NOMO-1 (cell line): ENCODE data around the gene KNL1.
"Not testable (repeated sequence)": the region's sequence is repeated elsewhere in the genome, so short reads cannot be mapped to it uniquely, and the experiment has no call there.

Experiments used
- DNase-seq, 2 experiments: peaks; one replicate each; lab custom pipeline; 2025; ENCODE audit not compliant: unreplicated experiment in 2 of 2; lab: John Stamatoyannopoulos, UW

The KNL1 gene

DNA sequence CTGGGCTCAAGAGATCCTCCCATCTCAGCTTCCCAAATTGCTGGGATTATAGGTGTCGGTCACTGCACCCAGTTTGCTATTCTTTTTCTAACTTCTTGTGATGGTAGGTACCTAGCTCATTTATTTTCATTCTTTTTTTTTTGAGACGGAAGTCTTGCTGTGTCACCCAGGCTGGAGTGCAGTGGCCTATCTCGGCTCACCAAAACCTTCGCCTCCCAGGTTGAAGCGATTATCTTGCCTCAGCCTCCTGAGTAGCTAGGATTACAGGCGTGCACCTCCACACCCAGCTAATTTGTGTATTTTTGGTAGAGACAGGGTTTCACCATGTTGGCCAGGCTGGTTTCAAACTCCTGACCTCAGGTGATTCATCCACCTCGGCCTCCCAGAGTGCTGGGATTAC is 70.9 kb downstream of the KNL1 start:
- DNase-seq = no peak

DNA sequence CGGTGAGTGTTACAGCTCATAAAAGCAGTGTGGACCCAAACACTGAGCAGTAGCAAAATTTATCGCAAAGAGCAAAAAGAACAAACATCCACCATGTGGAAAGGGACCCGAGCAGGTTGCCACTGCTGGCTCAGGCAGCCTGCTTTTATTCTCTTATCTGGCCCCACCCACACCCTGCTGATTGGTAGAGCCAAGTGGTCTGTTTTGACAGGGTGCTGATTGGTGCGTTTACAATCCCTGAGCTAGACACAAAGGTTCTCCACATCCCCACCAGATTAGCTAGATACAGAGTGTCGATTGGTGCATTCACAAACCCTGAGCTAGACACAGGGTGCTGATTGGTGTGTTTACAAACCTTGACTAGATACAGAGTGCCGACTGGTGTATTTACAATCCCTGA is 82.2 kb downstream of the KNL1 start:
- DNase-seq = not testable (repeated sequence)

DNA sequence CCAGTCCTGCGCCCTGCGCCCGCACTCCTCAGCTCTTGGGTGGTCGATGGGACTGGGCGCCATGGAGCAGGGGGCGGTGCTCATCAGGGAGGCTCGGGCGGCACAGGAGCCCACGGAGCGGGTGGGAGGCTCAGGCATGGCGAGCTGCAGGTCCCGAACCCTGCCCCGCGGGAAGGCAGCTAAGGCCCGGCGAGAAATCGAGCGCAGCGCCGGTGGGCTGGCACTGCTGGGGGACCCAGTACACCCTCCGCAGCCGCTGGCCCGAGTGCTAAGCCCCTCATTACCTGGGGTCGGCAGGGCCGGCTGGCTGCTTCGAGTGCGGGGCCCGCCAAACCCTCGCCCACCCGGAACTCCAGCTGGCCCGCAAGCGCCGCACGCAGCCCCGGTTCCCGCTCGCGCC is 82.9 kb downstream of the KNL1 start:
- not testable (repeated sequence) for DNase-seq

DNA sequence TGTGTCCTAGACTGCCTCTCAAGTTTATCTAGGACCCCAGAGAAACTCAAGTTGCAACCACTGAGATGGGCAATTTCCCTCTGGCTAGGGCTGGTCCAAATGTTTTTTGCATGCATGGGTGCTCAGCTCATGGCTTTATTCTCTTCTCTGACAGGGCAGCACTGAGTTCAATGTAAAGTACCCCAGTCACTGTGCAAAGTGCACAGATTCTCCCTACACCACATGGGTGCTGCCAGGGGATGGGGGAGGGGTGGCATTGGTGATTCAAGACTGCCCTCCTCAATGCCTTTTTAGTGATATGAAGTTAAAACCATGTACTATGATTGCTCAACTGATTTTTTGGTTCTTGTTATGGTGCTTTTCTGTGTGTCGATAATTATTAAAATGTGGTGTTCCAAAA is 86.1 kb downstream of the KNL1 start:
- no peak for DNase-seq

DNA sequence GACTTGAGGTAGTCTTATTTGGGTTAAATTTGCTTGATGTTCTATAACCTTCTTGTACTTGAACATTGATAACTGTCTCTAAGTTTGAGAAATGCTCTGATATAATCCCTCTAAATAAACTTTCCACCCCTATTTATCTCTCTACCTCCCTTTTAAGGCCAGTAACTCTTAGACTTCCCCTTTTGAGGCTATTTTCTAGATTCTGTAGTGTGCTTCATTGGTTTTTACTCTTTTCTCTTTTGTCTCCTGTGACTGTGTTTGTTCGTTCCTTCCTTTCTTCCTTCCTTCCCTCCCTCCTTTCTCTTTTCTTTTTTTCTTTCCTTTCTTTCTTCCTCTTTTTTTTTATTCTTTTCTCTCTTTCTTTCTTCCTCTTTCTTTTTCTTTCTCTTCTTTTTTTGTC is 86.9 kb downstream of the KNL1 start:
- DNase-seq = peak in 1 of 2 experiments; percentile 49

DNA sequence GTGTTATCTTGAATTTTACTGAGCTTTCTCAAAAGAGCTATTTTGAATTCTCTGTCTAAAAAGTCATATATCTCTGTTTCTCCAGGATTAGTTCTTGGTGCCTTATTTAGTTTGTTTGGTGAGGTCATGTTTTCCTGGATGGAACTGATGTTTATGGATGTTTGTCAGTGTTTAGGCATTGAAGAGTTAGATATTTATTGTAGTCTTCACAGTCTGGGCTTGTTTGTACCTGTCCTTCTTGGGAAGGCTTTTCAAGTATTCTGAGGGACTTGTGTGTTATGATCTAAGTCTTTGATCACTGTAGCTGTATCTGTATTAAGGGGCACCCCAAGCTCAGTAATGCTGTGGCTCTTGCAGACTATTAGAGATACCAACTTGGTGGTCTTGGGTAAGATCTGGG is 90.3 kb downstream of the KNL1 start:
- DNase-seq = no peak

DNA sequence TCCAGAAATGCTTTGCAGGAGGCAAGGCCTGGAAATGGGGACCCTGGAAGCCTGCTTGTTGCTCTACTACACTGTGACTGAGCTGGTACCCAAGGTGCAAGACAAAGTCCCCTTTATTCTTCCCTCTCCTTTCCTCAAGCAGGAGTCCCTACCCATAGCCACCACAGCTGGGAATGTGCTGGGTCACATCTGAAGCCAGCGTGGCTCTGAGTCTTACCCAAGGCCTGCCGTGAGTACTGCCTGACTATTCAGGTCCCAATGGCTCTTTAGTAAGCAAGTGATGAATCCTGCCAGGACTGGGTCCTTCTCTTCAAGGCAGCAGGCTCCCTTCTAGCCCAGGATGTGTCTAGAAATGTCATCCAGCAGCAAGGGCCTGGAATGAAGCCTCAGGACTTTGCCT is 91.3 kb downstream of the KNL1 start:
- no peak for DNase-seq

DNA sequence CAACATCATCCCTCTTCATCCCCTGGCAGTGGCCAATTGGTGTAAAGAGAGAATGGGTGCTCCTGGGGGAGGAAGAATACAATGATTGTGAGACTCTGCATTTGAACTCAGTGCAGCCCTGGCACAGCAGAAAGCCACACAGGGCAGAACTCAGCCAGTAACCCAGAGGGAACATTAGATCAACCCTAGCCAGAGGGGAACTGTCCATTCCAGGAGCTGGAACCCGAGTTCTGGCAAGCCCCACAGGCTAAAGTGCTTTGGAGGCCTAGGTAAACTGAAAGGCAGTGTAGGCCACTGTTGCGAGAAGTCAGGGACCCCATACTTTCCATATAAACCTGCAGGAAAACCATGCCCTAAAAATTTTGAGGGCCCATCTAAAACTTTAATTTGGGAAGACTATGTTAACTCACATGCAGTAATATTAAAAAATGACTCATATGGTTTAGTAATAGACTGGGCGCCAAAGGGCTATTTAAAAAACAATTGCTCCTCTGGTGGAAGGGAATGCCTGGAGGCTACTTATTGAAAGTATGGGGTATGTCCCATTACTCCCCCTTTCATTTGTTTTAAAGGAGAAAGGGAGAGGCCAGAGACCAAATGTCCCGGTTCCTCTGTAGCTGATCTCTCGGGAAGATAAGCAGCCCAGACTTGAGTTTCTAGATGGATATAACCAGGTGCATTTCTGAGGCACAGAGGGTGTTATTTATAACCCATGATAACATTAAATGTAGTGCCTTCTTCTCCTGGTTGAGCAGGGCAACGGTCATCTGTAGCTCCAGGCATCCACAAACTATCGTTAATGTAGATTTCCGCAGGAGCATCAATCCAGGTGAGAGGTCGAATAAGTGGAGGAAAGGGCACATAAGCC is 95.1 kb downstream of the KNL1 start:
- no peak for DNase-seq

DNA sequence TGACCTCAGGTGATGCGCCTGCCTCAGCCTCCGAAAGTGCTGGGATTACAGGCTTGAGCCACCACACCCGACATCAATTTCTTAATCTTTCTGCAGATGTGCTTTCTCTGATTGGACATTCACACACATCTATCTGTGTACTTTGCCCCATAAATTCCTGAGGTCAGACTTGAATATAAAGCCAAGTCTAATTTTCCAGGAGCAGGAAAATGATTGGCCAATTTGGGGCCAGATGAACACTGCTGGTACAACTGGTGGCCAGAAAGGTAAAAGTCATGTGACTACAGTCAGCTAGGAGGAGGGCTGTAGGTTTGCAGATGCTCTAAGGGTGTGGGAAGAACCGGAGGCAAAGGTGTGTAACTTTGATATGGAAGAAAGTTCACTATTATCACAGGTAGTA is 97.7 kb downstream of the KNL1 start:
- DNase-seq = no peak

DNA sequence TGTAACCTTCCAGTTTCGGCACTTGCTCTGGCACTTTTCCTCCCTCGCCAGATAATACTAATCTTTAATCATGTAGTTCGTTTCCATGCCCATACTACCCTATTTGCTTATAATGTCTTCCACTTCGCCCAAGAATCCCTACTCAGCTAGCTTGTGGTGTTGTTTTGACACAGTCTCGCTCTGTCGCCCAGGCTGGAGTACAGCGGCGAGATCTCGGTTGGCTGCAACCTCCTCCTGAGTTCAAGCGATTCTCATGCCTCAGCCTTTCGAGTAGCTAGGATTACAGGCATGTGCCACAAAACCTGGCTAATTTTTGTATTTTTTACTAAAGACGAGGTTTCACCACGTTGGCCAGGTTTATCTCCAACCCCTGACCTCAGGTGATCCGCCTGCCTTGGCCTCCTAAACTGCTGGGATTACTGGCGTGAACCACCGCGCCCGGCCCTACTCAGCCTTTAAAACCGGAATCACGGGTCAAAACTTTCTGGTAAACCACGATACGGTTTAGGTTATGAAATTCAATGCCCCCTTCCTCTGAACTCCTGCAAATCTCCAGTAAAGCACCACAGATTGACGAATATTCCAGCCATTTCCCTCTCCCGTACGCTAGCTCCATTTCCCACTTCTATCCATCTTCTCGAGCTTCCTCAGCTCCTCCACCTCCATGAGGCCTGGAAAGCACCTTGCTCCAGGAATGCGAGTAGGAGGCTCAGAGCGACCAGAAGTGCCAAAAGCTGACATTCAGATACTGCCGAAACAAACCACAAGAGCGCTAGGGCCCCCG is 100.0 kb downstream of the KNL1 start:
- DNase-seq = peak; percentile 7 to 26

DNA sequence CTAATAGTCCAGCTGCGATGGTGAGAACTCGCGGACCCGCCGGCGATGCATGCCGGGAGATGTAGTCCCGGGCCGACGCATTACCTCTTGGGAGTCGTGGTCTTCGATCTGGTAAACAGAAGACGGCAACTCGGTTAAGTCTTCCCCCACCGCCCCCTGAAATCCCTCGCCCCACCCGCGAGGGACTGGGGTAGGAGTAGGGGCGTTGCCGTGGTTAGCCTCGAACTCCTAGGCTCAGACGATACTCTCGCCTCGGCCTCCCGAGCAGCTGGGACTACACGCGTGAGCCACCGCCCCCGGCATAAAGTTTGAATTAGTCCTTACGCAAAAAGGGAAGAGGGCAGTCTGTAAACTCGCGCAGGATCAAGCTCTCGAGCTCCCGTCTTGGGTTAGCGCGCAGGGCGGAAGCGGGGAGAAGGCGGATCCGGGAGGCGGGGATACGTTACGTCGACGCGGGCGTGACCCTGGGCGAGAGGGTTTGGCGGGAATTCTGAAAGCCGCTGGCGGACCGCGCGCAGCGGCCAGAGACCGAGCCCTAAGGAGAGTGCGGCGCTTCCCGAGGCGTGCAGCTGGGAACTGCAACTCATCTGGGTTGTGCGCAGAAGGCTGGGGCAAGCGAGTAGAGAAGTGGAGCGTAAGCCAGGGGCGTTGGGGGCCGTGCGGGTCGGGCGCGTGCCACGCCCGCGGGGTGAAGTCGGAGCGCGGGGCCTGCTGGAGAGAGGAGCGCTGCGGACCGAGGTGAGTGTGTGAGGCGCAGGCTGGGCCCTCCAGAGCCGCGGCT is 100.8 kb downstream of the KNL1 start, which contains the start of gene RAD51:
Gene RAD51 (plus strand): TSS at position 487 of the 781 bp plus-strand sequence. CDS start 3,585 bp downstream, outside the sequence.
- peak; percentile 97 to 99 for DNase-seq

DNA sequence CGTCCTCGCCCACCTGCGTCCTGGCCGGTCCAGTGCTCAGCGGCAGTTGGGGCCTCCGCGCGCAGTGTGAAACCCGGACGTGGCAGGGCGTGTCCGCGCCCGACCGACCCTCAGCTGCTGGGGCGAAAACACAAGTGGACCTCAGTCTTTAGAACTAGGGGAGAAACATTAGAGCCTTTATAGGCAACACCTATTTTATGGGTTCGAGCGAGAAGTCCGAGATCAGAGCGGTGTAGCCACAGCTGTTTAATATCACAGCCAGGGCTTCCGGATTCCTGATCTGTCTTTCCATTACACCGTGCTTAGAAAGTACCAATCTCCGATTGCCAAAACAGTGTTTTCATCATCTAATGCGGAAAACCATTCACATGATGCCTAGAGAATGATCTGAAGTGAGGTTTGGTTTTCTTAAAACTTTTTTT is 101.4 kb downstream of the KNL1 start:
- DNase-seq = peak in 1 of 2 experiments; percentile 17

DNA sequence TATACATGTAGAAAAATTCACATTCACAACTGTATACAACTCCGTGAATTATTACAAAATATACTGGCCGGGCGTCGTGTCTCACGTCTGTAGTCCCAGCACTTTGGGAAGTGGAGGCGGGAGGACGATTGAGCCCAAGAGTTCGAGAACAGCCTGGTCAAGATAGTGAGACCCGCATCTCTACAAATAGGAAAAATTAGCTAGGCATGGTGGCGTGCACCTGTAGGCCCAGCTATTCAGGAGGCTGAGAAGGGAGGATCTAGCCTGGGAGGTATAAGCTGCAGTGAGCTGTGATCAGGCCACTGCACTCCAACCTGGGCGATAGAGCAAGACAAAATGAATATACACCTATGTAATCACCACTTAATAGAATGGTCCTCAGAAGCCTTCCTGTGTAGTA is 102.2 kb downstream of the KNL1 start:
- no peak for DNase-seq

DNA sequence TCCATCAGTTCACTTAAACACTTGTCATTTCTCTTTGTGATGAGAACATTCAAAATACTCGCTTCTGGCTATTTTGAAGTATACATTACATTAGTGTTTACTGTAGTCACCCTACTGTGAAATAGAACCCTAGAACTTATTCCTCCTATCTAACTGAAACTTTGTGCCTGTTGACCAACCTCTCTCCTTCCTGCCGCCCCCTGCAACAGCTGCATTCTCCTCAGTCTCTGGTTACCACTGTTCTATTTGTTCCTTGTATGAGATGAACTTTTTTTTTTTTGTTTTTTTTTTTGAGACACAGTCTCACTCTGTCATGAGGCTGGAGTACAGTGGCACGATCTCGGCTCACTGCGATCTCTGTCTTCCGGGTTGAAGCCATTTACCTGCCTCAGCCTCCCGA is 103.9 kb downstream of the KNL1 start:
- no peak for DNase-seq

DNA sequence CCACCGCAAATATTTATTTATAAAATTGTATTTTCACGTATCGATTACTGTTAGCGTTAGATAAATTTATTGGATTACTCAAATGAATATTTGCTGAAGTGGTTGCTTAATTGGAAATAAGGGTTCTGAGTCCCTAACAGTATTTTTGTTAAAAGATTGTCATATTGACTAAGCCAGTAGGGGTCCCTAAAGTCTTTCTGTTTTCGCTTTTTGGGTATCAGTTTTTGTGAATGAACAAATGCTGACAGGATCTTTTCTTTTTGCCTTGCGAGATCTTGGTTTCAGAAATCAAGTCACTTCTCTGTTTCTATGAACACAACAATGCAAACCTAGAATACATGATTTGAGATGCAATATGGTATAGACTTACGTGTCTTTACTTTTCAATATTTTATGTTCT is 108.0 kb downstream of the KNL1 start:
- DNase-seq = no peak

DNA sequence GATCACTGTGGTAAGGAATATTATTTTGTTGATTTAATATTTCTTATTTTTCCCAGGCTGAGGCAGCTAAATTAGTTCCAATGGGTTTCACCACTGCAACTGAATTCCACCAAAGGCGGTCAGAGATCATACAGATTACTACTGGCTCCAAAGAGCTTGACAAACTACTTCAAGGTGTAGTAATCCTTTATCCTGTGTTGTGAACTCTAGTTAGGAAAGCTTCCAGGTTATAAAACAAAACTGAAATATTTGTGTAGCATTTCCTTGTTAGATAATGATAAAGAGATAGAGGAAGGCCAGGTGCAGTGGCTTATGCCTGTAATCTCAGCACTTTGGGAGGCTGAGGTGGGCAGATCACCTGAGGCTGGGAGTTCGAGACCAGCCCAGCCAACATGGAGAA is 112.1 kb downstream of the KNL1 start:
- DNase-seq = no peak
